Karpas-422 (cell line): Measurements from ENCODE around the gene UBTF. TPM values are rescaled to one million over a fixed set of nuclear protein-coding genes. Genes with fewer than 3 reads are reported as not detected.

Source experiments
- DNase-seq: peaks from one replicate; pipeline ENCODE4 v3.0.0-alpha.2; 2015
- H2AFZ ChIP-seq: fragments of 200-600 bp; sonication (generic); 2 replicates; pipeline ENCODE4 v1.6.1; 2014; ENCODE audit warnings: antibody characterized with exemption, low read length, mixed read lengths
- H3K27ac ChIP-seq: fragments of 200-600 bp; sonication (generic); 2 replicates; pipeline ENCODE4 v1.5.1; 2014; ENCODE audit warnings: mild to moderate bottlenecking, low read length, moderate library complexity
- H3K27me3 ChIP-seq: fragments of 200-600 bp; sonication (generic); 2 replicates; pipeline ENCODE4 v1.6.1; 2014; ENCODE audit warnings: low read length, mixed read lengths
- H3K36me3 ChIP-seq: fragments of 200-600 bp; sonication (generic); 2 replicates; pipeline ENCODE4 v1.6.1; 2014; ENCODE audit warnings: low read length, mixed read lengths; ENCODE audit not compliant: insufficient read depth
- H3K4me1 ChIP-seq: fragments of 200-600 bp; sonication (generic); 2 replicates; pipeline ENCODE4 v1.6.1; 2014; ENCODE audit warnings: mild to moderate bottlenecking, low read length, mixed read lengths
- H3K4me2 ChIP-seq: fragments of 200-600 bp; sonication (generic); 2 replicates; pipeline ENCODE4 v1.6.1; 2014; ENCODE audit warnings: low read length, low read depth, mild to moderate bottlenecking; ENCODE audit not compliant: poor library complexity, severe bottlenecking
- H3K4me3 ChIP-seq: fragments of 200-600 bp; sonication (generic); 2 replicates; pipeline ENCODE4 v1.5.1; 2014; ENCODE audit warnings: mild to moderate bottlenecking, antibody characterized with exemption, low read length, mixed read lengths
- H3K79me2 ChIP-seq: fragments of 200-600 bp; sonication (generic); 2 replicates; pipeline ENCODE4 v1.6.1; 2014; ENCODE audit warnings: mild to moderate bottlenecking, low read length, mixed read lengths
- H3K9ac ChIP-seq: fragments of 200-600 bp; sonication (generic); 2 replicates; pipeline ENCODE4 v1.6.0; 2014; ENCODE audit warnings: low read length
- H3K9me2 ChIP-seq: fragments of 200-600 bp; sonication (generic), shearing (Covaris generic); replicated peaks from 2 replicates; pipeline ENCODE4 v1.6.0; 2014; ENCODE audit warnings: mild to moderate bottlenecking, low read length, moderate library complexity; ENCODE audit not compliant: insufficient read depth
- H3K9me3 ChIP-seq: fragments of 300-700, 200-600 bp; sonication (generic); 2 replicates; pipeline ENCODE4 v1.6.1; 2014; ENCODE audit warnings: low read length, mixed read lengths
- H4K20me1 ChIP-seq: fragments of 200-600 bp; sonication (generic); 2 replicates; pipeline ENCODE4 v1.6.1; 2014; ENCODE audit warnings: mild to moderate bottlenecking, antibody characterized with exemption, low read length, low read depth; ENCODE audit not compliant: insufficient read depth
- total RNA-seq: library from RNA; depleted of rRNA; stranded (reverse); fragments of >200 nt; shearing (Covaris generic); gene quantifications from 2 replicates; pipeline ENCODE4 v1.2.3, GENCODE V29; 2014; ENCODE audit warnings: low replicate concordance

Gene UBTF
- total RNA-seq, 1 experiment from 2014 or later, result 57.8 TPM

GRCh38 chr17:44214230-44214494, 5.3 kb downstream of the UBTF start:
- H3K36me3 ChIP-seq, result peaks cover 48% of the 10 kb centered on the region
- no peak overlapping the region for H3K27ac ChIP-seq

GRCh38 chr17:44213403-44214229, 5.9 kb downstream of the UBTF start:
- DNase-seq, result no peak
- Histone ChIP-seq H3K27ac (no peak overlapping the region), H2AFZ (no peak overlapping the region), H3K9ac (no peak overlapping the region), H3K79me2 (peaks cover 40% of the 10 kb centered on the region), H3K9me2 (no peaks in the 10 kb centered on the region), H3K4me3 (no peak overlapping the region), H3K9me3 (no peaks in the 10 kb centered on the region), H3K36me3 (peaks cover 54% of the 10 kb centered on the region), H3K4me2 (no peak overlapping the region), H3K4me1 (peaks cover 35% of the 10 kb centered on the region), H4K20me1 (no peaks in the 10 kb centered on the region), H3K27me3 (no peaks in the 10 kb centered on the region)

More at GRCh38 chr17:44214230-44214494, 5.3 kb downstream of the UBTF start:
- H3K27me3 ChIP-seq, result no peaks in the 10 kb centered on the region
- no peak for DNase-seq
- no peak overlapping the region for H3K4me2 ChIP-seq
- H4K20me1 ChIP-seq, result no peaks in the 10 kb centered on the region
- no peak overlapping the region for H2AFZ ChIP-seq
- peaks cover 39% of the 10 kb centered on the region for H3K79me2 ChIP-seq
- H3K9ac ChIP-seq, result no peak overlapping the region
- H3K9me2 ChIP-seq, result no peaks in the 10 kb centered on the region
- no peaks in the 10 kb centered on the region for H3K9me3 ChIP-seq
- no peak overlapping the region for H3K4me3 ChIP-seq
- peaks cover 35% of the 10 kb centered on the region for H3K4me1 ChIP-seq

GRCh38 chr17:44212507-44213402, 6.7 kb downstream of the UBTF start:
- Histone ChIP-seq H2AFZ (no peak overlapping the region), H3K9me3 (no peaks in the 10 kb centered on the region), H3K4me2 (no peak overlapping the region), H3K79me2 (peaks cover 38% of the 10 kb centered on the region), H3K9ac (no peak overlapping the region), H3K27me3 (no peaks in the 10 kb centered on the region), H3K4me1 (peaks cover 33% of the 10 kb centered on the region), H3K4me3 (no peak overlapping the region), H3K27ac (no peak overlapping the region), H3K9me2 (no peaks in the 10 kb centered on the region), H3K36me3 (peaks cover 59% of the 10 kb centered on the region), H4K20me1 (no peaks in the 10 kb centered on the region)
- DNase-seq, result no peak

DNA sequence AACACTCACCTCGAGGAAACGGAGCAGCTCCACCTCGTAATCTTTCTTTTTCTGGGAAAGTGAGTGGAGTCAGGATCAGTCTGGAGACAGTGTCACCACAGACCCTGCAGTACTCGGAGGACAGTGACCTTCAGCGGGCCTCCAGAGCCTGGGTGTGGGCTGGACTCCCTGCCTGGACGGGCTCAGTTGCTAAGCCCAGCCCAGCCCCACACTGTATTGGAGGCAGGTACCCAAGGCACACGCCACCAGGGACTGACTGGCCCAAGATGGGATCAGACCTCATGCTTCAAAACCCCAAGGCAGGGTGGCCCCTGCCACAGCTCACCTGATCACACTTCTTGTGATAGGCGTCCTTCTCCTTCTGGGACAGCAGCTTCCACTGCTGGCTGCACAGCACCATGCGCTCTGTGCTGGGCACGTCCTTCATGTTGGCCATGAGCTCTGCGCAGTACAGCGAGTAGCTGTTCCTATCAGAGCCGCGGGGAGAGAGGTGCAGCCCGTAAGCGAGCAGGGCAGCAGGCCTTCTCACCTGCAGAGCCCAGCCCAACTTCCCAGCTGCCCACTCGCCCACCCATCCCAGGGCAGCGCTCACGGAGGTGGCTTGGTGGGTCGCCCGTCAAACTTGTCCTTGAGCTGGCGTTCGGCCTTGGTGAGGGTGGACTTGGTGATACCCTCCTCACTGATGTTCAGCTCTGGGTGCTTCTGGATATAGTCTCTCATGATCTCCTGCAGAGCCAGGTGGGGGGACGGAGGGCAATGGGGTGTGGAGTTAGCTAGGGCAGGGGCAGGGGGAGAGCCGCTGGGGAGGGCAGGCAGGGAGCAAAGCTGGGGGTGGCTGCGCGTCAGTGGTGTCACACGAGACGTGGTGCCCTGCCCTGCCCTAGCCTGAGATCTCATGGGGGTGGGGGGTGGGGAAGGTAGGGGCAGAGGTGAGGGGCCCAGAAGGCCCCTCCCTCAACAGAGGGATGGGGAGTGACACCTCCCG, 7.9 kb downstream of the UBTF start:
- peaks cover 26% of the 10 kb centered on the region for H3K79me2 ChIP-seq
- no peaks in the 10 kb centered on the region for H3K9me2 ChIP-seq
- no peak for DNase-seq
- peaks cover 21% of the 10 kb centered on the region for H3K4me1 ChIP-seq
- no peaks in the 10 kb centered on the region for H3K9me3 ChIP-seq
- H3K27me3 ChIP-seq, result no peaks in the 10 kb centered on the region
- peak overlapping the region; percentile 10 for H3K4me2 ChIP-seq
- no peak overlapping the region for H3K9ac ChIP-seq
- H3K36me3 ChIP-seq, result peaks cover 50% of the 10 kb centered on the region
- no peak overlapping the region for H2AFZ ChIP-seq
- no peak overlapping the region for H3K27ac ChIP-seq
- no peaks in the 10 kb centered on the region for H4K20me1 ChIP-seq
- no peak overlapping the region for H3K4me3 ChIP-seq

DNA sequence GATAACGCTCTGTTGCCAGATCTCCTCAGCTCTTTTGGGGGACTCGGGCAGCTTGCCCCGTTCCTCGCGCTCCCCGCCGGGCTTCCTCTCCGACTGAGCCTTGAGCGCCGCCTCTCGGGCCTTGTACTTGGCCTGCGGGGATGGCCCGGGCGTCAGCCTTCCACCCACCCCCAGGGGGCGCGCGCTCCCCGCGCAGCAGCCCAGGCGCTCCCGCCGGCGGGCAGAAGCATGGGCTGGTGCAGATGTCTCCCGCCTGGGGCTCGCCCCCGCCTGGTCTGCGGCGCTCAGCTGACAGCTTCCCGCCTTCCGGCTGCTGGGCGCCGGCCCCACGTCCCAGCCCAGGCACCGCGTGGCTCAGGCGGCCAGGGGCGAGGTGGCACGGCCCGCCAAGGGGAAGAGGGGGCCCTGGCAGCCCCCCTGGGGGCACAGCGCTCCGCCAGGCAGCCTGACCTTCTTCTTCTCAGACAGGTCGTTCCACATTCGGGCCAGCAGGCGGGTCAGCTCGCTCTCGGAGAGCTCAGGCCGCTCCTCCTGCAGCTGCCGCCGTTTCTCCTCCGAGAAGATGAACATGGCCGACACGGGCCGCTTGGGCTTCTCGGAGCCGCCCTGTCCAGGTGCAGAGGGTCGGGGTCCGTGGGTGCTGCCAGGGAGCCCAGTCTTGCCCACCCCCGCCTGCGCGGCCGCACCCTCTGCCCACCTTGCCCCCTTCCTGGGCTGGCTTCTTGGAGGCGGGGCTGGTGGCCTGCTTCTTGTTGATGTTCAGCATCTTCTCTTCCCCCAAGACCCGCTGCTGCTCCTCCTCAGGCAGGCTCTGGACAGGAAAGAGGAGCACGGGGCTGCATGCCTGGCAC, 8.9 kb downstream of the UBTF start:
- Histone ChIP-seq H3K9me2 (no peaks in the 10 kb centered on the region), H3K27ac (peak overlapping the region; percentile 31; the same call in 1 of the 2 replicates), H4K20me1 (no peaks in the 10 kb centered on the region), H2AFZ (no peak overlapping the region), H3K9ac (peak overlapping the region; percentile 44), H3K9me3 (no peaks in the 10 kb centered on the region), H3K4me2 (peak overlapping the region; percentile 39), H3K4me1 (peaks cover 13% of the 10 kb centered on the region), H3K36me3 (peaks cover 40% of the 10 kb centered on the region), H3K27me3 (no peaks in the 10 kb centered on the region), H3K79me2 (peaks cover 16% of the 10 kb centered on the region), H3K4me3 (peak overlapping the region; percentile 20; the same call in 1 of the 2 replicates)
- DNase-seq, result peak; percentile 96

DNA sequence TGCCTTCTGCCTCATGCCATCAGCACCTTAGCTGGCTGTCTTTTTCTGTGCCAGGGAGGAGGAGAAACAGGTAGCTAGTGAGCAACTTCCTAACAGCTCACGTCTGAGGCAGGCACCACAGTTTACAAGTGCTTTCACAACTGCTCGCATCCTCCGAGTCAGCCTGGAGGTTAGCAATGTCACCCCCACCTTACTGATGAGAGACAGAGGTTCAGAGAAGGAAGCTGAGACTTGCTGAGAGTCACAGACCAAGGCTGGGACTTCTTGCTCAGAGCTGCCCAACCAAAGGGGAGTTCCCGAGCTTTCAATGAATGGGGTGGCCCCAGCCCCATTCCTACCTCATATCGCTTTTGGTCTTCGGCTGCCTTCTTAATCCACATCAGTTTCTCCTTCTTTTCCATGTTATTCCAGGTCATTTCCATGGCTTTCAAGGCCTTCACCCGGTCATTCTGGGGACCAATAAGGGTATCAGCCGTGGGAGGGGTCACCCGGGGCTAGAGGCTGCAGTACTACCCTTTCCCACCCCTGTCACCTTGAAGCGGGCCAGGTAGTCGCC, 9.6 kb downstream of the UBTF start:
- no peak for DNase-seq
- H3K27ac ChIP-seq, result peak overlapping the region; percentile 31; the same call in 1 of the 2 replicates
- H3K36me3 ChIP-seq, result peaks cover 33% of the 10 kb centered on the region
- no peaks in the 10 kb centered on the region for H3K9me2 ChIP-seq
- H3K4me1 ChIP-seq, result peaks cover 13% of the 10 kb centered on the region
- no peaks in the 10 kb centered on the region for H3K27me3 ChIP-seq
- H3K9me3 ChIP-seq, result no peaks in the 10 kb centered on the region
- peak overlapping the region; percentile 20; the same call in 1 of the 2 replicates for H3K4me3 ChIP-seq
- peaks cover 14% of the 10 kb centered on the region; the same call in 1 of the 2 replicates for H3K79me2 ChIP-seq
- no peak overlapping the region for H2AFZ ChIP-seq
- peak overlapping the region; percentile 39 for H3K4me2 ChIP-seq
- H3K9ac ChIP-seq, result peak overlapping the region; percentile 44
- H4K20me1 ChIP-seq, result no peaks in the 10 kb centered on the region

DNA sequence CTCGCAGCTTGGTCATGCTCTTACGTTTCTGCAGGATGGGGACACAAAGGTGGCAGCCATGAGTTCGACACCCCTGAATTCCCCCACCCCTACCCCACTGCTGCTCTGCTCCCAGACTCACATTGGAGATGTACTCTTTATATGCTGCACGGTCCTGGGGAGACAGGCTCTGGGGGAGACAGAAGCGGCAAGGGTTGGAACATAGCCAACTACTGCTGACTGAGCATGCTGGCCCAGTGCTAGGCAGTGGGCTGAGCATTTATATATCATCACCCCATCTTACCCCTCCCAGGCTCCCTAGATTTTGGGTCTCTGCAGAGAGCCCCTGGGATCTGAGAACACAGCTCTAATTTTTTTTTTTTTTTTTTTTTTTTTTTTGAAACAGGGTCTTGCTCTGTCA, 11.7 kb downstream of the UBTF start:
- no peak for DNase-seq
- no peak overlapping the region for H3K4me3 ChIP-seq
- no peaks in the 10 kb centered on the region for H3K27me3 ChIP-seq
- H3K9me2 ChIP-seq, result no peaks in the 10 kb centered on the region
- peaks cover 18% of the 10 kb centered on the region for H3K4me1 ChIP-seq
- no peak overlapping the region for H2AFZ ChIP-seq
- no peaks in the 10 kb centered on the region for H4K20me1 ChIP-seq
- peaks cover 20% of the 10 kb centered on the region; the same call in 1 of the 2 replicates for H3K36me3 ChIP-seq
- H3K9ac ChIP-seq, result no peak overlapping the region
- no peak overlapping the region for H3K4me2 ChIP-seq
- H3K9me3 ChIP-seq, result no peaks in the 10 kb centered on the region
- no peak overlapping the region for H3K27ac ChIP-seq
- H3K79me2 ChIP-seq, result peaks cover 14% of the 10 kb centered on the region; the same call in 1 of the 2 replicates
